ENCODE measurements around the gene RAD51B.

The RAD51B gene

GRCh38 chr14:68669603-68670358 is 850.2 kb downstream of the RAD51B start:
- DNase-seq (ENCODE audit: low read depth) = no peak

GRCh38 chr14:68670359-68670715 is 850.8 kb downstream of the RAD51B start:
- DNase-seq (ENCODE audit: low read depth) = no peak

- DNase-seq (ENCODE audit: low read depth) = no peak
These were observed 852.3 kb downstream of the RAD51B start for GRCh38 chr14:68671909-68672308.

GRCh38 chr14:68672609-68673285 is 853.2 kb downstream of the RAD51B start:
- DNase-seq (ENCODE audit: low read depth) = no peak

- no peak for DNase-seq (ENCODE audit: low read depth)
These were observed 853.9 kb downstream of the RAD51B start for GRCh38 chr14:68673464-68673863.

- no peak for DNase-seq (ENCODE audit: low read depth)
These were observed 855.1 kb downstream of the RAD51B start for GRCh38 chr14:68674538-68675232.

GRCh38 chr14:68675233-68675577 is 855.6 kb downstream of the RAD51B start:
- DNase-seq (ENCODE audit: low read depth) = no peak

- no peak for DNase-seq (ENCODE audit: low read depth)
These were observed 856.9 kb downstream of the RAD51B start for GRCh38 chr14:68676511-68676943.

- DNase-seq (ENCODE audit: low read depth) = no peak
These were observed 857.9 kb downstream of the RAD51B start for GRCh38 chr14:68677476-68677875.

GRCh38 chr14:68677901-68678300 is 858.3 kb downstream of the RAD51B start:
- no peak for DNase-seq (ENCODE audit: low read depth)

- DNase-seq (ENCODE audit: low read depth) = no peak
These were observed 858.9 kb downstream of the RAD51B start for GRCh38 chr14:68678471-68678870.

GRCh38 chr14:68679301-68679700 is 859.7 kb downstream of the RAD51B start:
- DNase-seq (ENCODE audit: low read depth) = no peak

- no peak for DNase-seq (ENCODE audit: low read depth)
These were observed 860.3 kb downstream of the RAD51B start for GRCh38 chr14:68679746-68680467.

- no peak for DNase-seq (ENCODE audit: low read depth)
These were observed 861.0 kb downstream of the RAD51B start for GRCh38 chr14:68680541-68681051.

GRCh38 chr14:68681256-68682011 is 861.9 kb downstream of the RAD51B start:
- no peak for DNase-seq (ENCODE audit: low read depth)

GRCh38 chr14:68682166-68683103 is 862.9 kb downstream of the RAD51B start:
- peak; percentile 97 for DNase-seq (ENCODE audit: low read depth)

- DNase-seq (ENCODE audit: low read depth) = no peak
These were observed 863.7 kb downstream of the RAD51B start for GRCh38 chr14:68683326-68683725.

- no peak for DNase-seq (ENCODE audit: low read depth)
These were observed 865.2 kb downstream of the RAD51B start for GRCh38 chr14:68684466-68685418.
